ENCODE measurements around the gene E2F3. TPM values are rescaled to one million over a fixed set of nuclear protein-coding genes. Genes with fewer than 3 reads are reported as not detected.
A peak's percentile ranks its signal among the peaks of the same experiment; 100 is the strongest.

Gene E2F3
- total RNA-seq, 1 experiment from 2014 or later = 35.7 TPM

- H3K4me2 ChIP-seq (ENCODE audit: insufficient read depth, insufficient read length, low read length) = no peak overlapping the region
- H3K27ac ChIP-seq (ENCODE audit: insufficient read length, low read depth, low read length) = no peak overlapping the region
- H3K14ac ChIP-seq (ENCODE audit: insufficient read depth, low read length) = no peak overlapping the region
- no CpG with 5 or more reads among the region's 6 CpGs for WGBS (ENCODE audit: extremely low coverage, insufficient read length, low lambda C conversion rate)
- no peak overlapping the region for H4K91ac ChIP-seq (ENCODE audit: insufficient read length, low read depth, low read length)
- no peak overlapping the region for H2BK12ac ChIP-seq (ENCODE audit: insufficient read length, low read depth, low read length)
- H3K56ac ChIP-seq (ENCODE audit: insufficient read length, low read depth, low read length) = no peak overlapping the region
- no peaks in the 10 kb centered on the region for H3K9me3 ChIP-seq (ENCODE audit: control insufficient read depth, low read depth, low read length)
- no peak overlapping the region for H4K8ac ChIP-seq (replicated peaks; ENCODE audit: insufficient read length, low read depth, low read length)
- no peak for DNase-seq
- H3K36me3 Mint-ChIP-seq (ENCODE audit: insufficient read depth in 1 of 3, low read depth in 3 of 3) = peaks cover 28 to 44% (median 43%) of the 10 kb centered on the region in 3 experiments
- H3K23me2 ChIP-seq (ENCODE audit: insufficient read length, low read depth, low read length, poor library complexity, severe bottlenecking) = no peaks in the 10 kb centered on the region
- no peak overlapping the region for H2BK20ac ChIP-seq (ENCODE audit: low read depth, low read length, poor library complexity, severe bottlenecking)
- no peaks in the 10 kb centered on the region for H4K20me1 ChIP-seq (ENCODE audit: control insufficient read depth, insufficient read depth, insufficient read length)
- H3K79me2 ChIP-seq (ENCODE audit: insufficient read depth, low read length) = peaks cover 15% of the 10 kb centered on the region; the same call in 1 of the 2 replicates
- no peaks in the 10 kb centered on the region for H3K27me3 Mint-ChIP-seq (ENCODE audit: low read depth)
- H3K18ac ChIP-seq (ENCODE audit: insufficient read length, low read depth, low read length) = no peak overlapping the region
- no peak overlapping the region for H2BK120ac ChIP-seq (ENCODE audit: low read depth, low read length, poor library complexity, severe bottlenecking)
- H3K4ac ChIP-seq (ENCODE audit: low read depth, low read length) = no peak overlapping the region
- no peak overlapping the region for H2BK5ac ChIP-seq (ENCODE audit: insufficient read length, low read length)
- H3T11ph ChIP-seq (ENCODE audit: low read length) = no peak overlapping the region
- H3K4me1 Mint-ChIP-seq = peaks cover 13 to 18% of the 10 kb centered on the region in 2 experiments
- H2AK5ac ChIP-seq (ENCODE audit: insufficient read length, low read length) = no peak overlapping the region
- no peak for TF ChIP-seq CTCF (conservative IDR thresholded peaks at IDR 0.05)
- peak overlapping the region in 1 of 3 experiments; percentile 75; a peak in 1 of 7 replicates for H3K27ac Mint-ChIP-seq
- peaks cover 9% of the 10 kb centered on the region for H3K79me1 ChIP-seq (ENCODE audit: insufficient read depth, low read depth, low read length, poor library complexity, severe bottlenecking)
- no peak overlapping the region for H4K5ac ChIP-seq (ENCODE audit: insufficient read length, low read depth, low read length)
- no peaks in the 10 kb centered on the region; a peak in 2 of 5 replicates for H3K9me3 Mint-ChIP-seq
- peaks cover 6% of the 10 kb centered on the region; the same call in 1 of the 2 replicates for H3K4me1 ChIP-seq (ENCODE audit: insufficient read depth, low read length)
- no peak overlapping the region for H2BK15ac ChIP-seq (ENCODE audit: low read depth, low read length)
- H3K23ac ChIP-seq (ENCODE audit: insufficient read length, low read depth, low read length) = no peak overlapping the region
- H3K4me3 Mint-ChIP-seq = no peak overlapping the region
- no peak overlapping the region for H3K9ac ChIP-seq (ENCODE audit: extremely low read depth, insufficient read length, low read length)
- H2AFZ ChIP-seq (ENCODE audit: low read length) = no peak overlapping the region
- no peaks in the 10 kb centered on the region for H3K27me3 ChIP-seq (ENCODE audit: insufficient read depth, low read length)
Measured at GRCh38 chr6:20459682-20460081, 58.0 kb downstream of the E2F3 start.

Measured in H9 (cell line).